CD4-positive, alpha-beta T cell treated with Interleukin-6 for 4 hours (primary cell): ENCODE measurements around the gene SNRK.

Experiments
- DNase-seq: peaks from one replicate; pipeline ENCODE4 v3.0.0-alpha.2; 2020; ENCODE audit warnings: mixed read lengths

SNRK gene

DNA sequence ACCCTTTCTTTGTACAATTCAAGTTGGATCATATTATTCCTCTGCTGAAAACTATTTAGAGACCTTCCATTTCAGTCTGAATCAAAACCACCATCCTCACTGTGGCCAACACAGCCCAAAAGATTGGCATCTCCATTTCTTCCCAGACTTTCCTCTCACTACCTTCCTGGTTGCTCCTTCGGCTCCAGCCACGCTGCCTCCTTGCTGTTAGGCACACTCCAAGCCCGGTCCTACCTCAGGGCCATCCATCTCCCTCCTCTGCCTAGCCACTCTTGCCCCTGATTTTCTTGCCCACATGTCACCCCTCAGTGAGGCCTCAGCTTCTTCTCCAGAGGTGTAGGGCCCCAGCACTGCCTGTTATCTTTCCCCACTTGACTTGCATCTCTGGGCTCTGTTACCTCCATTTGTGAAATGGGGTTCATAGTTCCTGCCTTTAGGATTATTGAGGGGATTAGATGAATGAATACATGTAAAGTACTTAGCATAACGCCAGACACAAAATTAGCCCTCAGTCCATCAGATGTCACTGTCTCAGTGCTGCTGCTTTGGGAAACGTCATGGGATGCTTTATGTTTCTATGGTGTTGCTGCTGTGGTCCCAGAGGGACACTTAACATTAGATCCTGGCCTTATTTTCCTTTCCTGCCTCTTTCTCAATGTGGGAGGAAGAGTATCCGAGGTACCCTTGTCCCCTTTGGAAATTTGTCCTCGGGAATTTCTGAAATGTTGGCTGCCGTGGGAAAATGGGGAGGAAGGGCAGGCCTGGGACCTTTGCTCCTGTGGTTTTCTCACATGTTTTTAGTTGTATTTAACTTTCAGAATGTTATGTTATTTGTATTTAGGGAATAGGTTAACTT, 31.3 kb downstream of the SNRK start:
- no peak for DNase-seq

DNA sequence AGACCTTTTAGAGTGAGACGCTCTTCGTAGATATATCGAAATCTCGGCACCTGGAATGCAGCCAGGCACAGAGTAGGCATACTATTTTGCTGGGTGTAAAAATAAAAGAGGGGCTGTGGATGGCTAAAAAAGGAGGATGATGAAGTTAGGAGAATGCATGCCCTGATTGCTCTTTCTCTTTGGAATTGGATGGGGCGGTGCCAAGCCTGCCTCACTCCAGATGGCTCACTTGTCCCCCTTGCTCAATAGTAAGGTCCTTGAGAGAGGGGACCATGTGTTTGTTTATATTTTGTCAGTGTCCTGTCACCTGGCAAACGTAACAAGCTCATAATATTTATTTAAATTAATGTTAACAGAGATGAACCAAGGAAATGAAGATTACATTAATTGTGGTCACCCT, 33.0 kb downstream of the SNRK start:
- DNase-seq = no peak

DNA sequence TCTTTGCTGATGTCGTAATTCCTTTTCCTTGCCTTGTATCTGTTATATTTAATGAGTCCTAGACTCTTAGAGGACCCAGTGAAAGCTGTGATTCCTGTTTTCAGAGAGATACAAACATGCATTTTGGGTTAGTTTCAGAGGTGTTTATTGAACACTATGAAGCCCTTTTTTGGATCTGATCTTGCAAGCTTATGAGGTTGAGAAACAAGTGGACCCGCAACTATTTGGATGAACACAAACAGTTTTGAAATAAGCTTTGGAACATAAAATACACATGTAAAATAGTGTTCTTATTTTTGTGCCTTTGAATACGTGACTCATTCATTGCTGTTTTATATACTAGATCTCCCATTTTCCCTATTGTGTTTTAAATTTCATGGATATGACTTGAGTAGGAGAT, 33.5 kb downstream of the SNRK start:
- no peak for DNase-seq

DNA sequence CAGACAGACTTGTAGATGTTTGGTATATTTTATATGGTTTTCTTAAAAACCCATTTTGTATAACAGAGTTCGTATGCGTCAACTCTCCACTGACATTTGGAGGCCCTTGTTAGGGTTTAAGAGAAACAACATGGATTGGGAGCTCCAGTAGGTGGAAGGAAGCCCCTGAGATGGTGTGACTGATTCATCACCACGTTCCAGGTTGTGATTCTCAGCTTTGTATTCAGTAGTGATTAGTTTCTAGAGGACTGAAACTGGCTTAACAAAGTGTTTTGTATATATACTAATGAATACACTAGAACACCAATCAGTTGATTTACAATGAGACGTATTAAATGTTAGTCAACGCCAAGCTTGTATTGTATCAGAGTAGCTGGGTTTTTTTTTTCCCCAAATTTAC, 33.9 kb downstream of the SNRK start:
- DNase-seq = no peak

DNA sequence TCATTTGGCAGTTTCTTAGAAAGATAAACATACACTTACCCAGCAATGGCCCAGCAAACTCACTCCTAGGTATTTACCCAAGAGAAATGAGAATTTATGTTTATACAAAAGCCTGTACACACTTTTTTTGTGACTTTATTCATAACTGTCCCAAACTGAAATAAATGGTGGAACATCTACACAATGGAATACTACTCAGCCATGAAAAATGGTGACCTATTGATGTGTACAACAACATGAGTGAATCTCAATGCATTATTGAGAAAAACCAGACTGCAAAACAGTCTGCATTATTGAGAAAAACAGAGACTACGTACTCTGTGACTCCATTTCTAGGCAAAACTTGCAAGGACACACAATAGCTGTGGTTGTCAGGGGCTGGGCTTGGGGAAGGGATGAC, 37.2 kb downstream of the SNRK start:
- no peak for DNase-seq

DNA sequence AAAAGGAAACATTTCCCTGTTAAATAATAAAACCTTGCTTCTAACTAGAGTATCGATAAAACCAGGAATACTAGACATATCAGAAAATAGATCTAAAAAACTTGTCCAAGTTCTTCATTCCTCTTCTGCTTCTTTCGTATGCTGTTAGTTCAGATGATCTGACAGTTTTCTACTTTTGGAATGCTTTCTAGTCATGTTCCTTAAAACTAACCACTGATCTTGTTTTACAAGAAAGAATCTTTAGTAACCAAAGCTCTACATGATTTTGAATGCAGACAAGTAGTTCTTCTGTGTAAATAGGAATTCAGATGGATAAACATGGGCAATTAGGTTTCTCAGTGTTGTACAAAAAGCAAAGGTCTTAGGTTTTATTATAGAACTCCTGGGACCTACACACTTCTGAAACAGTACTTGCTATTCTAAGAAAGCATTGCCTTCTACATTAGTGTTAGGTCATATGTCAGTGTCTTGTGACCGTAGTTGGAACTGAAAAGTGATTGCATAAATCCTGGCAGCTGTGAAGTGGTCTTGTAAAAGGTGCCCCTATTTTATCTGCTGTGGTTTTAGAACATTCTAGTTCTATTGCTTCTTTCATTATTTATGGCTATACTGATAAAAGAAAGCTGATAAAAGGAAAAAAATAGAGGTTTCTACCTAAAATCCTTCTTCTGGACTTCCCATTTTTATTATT, 40.7 kb downstream of the SNRK start:
- no peak for DNase-seq

DNA sequence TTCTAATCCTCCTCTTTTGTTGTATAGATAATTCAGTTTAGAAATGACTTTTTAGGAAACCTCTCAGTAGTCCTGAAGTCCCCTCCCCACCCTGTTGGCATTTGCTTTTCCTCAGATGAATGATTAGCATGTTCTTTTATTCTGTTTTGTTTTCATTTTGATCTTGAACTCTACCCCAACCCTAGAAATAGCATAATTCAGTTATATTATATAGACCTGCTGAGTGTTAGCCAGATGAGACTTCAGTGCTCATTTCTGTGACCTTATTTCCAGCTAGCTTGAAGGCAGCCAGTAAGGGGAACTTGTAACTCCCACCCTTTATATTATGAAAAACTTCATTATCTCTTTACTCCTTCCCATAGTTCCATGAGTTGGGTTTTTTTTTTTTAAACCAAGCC, 41.2 kb downstream of the SNRK start:
- no peak for DNase-seq

DNA sequence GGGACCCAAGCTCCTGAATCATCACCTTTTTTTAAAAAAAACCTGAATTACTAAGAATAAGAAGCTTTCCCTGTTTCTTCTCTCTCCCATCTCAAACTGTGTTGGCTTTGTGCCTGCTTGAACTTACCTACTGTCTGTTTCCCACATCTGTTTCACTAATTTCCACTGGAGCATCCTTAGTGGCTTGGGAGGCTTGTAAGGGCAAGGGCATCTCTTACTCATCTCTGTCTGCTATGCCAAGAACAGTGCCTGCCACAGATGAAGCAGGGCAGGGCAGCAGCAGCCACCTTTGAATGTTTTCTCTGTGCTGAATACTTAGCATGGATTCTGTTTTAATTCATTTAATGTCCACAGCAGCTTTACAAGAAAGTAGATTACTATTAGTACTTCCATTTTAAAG, 42.3 kb downstream of the SNRK start:
- no peak for DNase-seq

DNA sequence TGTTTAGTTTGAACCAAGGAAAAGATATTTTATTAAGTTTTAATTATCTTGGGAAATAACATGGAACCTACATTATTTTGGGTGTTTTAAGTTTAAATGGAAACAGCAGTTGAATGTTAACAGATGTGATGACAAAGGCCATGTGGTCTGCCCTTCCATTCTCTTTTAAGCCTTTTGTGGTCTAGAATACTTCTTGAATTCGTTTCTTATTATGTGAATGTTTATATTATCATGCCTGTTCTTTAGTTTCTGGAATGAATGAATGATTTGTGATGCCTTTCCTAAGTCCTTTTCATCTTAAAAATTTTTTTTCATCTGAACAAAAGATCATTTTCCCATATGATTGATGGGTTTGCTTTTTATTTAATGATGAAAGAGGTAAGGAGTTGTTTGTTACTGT, 44.6 kb downstream of the SNRK start:
- no peak for DNase-seq

DNA sequence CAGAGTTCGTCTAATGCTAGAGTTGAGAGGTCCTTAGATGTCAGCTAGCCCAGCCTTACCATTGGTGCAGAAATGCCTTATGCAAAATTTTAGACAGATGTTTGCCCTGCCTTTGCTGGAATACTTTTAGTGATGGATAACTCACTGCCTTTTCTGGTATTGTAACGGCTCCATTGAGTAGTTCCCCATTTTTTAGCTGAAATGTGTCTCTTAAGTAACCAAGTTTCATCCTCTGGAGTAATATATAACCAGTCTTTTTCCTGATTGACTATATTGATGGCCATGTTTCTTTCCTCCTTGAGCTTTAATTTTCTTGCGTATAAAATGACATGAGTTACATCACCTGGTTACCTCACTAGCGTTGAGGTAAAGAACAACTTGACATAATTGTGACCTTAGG, 45.0 kb downstream of the SNRK start:
- no peak for DNase-seq

DNA sequence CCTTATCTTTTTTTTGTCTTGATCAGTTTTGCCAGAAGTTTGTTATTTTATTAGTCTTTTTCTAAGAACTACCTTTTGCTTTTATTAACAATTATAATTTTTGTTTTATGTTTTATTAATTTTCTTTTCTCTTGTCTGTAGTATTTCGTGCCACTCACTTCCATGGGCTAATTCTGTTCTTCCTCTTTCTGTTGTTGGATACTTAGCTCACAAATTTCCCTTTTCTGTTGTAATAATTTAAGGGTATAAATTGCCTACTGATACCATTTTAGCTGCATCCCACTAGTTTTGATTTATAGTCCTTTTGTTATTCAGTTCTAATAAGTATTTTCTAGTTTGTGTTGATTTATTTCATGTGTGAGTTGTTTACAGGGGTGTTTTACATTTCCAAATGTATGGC, 48.6 kb downstream of the SNRK start:
- no peak for DNase-seq

DNA sequence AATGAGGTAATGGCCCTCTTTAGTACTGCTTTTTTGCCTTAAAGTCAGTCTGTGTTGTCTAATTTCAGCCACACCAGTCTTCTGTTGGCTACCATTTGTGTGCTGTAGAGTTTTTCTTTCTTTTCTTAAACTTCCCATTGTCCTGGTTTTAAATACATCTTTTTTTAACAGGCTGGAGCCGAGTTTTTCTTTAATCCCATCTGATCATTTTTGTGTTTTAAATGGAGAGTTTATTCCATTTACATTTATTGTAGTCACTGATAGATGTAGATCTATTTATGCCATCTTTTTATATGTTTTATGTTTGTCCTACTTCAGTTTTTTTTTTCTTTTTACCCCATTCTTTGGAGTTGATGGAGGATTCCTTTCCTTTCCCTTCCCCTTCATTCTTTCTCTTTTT, 49.5 kb downstream of the SNRK start:
- no peak for DNase-seq

DNA sequence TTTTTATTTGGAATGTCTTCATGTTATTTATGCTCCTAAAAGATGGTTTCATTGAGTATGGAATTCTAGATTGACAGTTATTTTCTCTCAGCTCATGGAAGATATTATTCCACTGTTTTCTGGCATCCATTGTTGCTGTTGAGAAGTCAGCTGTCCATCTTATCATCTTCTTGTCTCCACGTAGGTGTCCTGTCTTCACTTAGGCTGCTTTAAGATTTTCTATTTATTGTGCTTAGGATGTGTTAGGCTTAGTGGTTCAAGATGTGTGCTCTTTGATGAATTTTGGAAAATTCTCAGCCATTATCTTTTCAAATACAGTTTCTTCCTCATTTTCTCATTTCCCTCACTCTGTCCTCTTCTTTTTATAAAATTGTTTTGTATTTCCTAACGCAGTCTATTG, 52.0 kb downstream of the SNRK start:
- DNase-seq = no peak

DNA sequence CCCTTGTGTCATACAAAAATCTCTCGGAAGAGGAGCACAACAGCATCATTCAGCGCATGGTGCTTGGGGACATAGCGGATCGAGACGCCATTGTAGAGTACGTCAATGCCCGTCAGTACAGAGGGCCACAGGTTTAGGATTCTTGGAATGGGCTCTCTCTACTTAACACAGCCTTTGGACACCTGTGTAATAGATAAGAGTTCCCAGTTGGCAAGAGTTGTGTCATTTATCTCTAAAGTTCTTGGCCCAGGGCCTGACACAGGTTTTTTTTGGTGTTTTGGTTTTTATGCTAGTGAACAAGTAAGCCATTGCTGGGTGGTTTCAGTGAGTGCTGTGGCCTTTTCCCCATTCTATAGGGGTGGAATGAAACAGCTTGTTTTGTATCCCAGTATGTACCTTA, 54.1 kb downstream of the SNRK start:
- DNase-seq = no peak

DNA sequence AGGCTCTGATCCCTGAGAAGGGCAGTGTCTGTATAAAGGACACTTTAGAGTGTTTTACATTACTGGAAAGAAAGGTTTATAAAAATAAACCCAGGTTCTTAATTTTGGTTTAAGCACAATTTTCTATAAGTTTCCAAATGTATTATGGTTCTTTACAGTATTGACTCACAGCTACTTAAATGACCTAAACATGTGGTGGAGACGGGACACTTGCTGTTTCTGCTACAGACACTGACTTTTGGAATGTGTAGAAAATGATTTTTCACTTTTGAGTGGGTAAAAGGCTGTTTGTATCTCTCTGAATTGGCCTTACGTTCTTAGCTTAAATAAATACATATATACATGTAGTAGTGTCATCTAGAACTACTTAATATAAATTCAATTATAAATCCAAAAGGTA, 55.4 kb downstream of the SNRK start:
- no peak for DNase-seq

DNA sequence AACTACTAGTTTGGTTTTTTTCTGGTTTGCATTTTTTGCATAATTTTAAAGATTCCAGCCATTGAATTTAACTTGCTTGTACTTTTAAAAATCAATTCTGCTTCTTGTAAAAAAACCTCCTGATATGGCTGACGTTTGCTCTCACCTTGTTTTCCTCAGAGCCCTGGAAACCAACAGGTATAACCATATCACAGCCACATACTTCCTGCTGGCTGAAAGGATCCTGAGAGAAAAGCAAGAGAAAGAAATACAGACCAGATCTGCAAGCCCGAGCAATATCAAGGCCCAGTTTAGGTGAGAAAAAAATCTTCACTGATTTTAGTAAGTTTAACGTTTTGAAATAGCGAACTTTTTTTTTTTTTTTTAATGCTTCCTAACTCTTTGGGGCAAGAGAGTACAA, 56.8 kb downstream of the SNRK start:
- no peak for DNase-seq

DNA sequence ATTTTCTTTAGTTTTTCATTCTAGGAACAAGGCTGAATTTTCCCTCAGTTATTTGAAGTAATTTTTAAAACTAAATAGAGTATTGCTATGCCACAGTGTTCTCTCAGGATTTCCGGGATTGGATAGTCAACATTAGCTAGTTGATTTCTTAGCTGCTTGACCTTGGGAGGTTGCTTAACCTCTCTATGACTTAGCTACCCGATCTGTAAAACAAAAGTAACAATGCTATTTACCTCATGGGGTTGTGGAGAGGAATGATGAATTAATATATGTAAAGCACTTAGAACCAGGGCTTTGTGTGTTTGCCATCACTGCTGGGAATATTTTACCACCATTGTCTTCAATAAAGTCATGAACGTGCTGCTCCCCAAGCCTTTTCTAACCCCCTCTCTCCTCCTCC, 57.5 kb downstream of the SNRK start:
- no peak for DNase-seq

DNA sequence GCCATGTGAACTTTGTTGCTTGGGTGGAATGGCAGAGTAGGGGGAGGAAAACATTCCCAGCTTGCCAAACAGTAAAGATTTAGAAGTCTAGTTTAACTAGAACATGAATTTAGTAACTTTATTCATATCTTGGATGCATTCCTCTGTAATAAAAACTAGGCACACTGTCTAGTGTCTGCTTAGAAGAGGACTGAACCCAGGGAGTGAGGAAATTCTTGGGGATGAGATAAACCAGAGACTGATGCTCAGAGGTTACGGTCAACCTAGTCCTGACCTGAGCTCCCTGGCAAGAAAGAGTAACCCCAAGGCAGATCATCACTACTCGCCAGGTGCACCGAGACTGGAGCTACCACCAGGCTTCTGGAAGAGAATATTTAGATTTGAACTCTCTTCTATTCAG, 58.2 kb downstream of the SNRK start:
- DNase-seq = no peak

DNA sequence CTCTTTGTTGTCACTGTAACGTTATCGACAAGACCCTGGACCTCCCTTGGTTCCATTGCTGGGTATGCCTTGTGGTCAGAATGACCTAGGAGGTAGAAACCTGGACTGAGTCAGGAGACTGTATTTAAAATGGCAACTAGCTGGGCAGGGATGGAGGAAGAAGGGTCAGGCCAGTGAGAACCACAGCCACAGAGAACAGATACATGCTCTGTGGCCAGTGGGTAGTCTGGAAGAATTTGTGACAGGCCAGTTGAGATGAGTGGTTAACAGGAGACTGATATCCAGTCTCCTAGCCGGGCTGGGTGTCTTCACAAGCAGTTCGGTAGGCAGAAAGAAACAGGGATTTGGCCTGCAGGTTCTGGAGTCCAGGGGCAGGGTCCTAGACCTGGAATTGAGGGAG, 58.9 kb downstream of the SNRK start:
- DNase-seq = no peak

DNA sequence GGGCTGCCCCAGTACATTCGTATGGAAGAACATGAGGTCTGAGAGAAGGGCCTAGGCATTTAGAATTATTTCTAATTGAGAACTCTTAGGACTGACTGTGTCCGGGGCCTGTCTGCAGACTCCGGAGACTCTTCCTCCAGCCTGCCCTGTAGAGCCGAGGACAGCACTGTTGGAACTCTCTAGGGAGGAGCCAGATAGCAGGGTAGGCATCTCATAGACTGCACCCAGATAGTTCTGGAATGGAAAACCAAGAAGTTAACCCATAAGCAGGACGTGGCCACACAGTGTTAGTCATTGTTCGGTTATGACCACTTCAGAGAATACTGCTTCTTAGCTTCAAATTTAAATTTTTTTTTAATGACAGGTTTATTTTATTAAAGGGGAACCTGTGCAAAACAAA, 59.5 kb downstream of the SNRK start:
- peak; percentile 13 for DNase-seq

DNA sequence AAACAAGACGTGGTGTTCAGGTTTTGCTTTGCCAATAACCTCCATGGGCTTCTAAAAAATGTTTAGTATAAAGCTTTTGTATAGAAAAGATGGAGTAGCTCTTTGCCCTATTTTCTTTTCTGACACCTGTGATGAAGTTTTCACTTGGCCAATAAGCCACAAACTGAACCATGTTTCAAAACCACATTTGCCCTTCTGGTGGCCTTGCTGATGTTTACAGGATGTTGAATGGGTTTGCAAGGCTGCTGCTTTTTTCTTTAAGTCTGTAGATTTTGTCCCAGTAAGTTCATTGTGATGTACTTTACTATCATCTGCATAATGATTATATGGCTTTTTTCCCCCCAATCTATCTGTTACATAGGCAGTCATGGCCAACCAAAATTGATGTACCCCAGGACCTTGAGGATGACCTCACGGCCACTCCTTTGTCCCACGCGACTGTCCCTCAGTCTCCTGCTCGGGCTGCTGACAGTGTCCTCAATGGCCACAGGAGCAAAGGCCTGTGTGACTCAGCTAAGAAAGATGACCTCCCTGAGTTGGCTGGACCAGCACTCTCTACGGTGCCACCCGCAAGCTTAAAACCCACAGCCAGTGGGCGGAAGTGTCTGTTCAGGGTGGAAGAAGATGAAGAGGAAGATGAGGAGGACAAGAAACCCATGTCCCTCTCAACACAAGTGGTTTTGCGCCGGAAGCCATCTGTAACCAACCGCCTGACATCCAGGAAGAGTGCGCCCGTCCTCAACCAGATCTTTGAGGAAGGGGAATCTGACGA, 60.8 kb downstream of the SNRK start:
- peak; percentile 51 for DNase-seq

DNA sequence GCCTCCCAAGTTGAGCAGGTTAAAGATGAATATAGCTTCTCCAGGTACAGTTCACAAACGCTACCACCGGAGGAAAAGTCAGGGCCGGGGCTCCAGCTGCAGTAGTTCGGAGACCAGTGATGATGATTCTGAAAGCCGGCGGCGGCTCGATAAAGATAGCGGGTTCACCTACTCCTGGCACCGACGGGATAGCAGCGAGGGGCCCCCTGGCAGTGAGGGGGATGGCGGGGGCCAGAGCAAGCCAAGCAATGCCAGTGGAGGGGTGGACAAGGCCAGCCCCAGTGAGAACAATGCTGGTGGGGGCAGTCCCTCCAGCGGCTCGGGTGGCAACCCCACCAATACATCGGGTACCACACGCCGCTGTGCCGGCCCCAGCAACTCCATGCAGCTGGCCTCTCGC, 61.4 kb downstream of the SNRK start:
- DNase-seq = no peak

DNA sequence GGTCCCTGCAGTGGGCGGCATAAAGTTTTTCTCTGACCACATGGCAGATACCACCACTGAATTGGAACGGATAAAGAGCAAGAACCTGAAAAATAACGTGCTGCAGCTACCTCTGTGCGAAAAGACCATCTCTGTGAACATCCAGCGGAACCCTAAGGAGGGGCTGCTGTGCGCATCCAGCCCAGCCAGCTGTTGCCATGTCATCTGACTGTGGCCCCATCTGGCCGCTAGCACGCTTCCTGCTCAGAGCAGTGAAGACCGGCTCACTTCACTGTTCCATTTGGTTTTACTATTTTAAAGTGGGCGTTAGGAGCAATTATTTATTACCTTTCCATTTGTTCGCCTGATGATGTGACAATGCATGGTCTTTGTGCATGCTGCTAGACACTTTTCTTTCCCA, 62.0 kb downstream of the SNRK start:
- no peak for DNase-seq
